HCT116 (cell line): ENCODE results near the gene ARSG. TPM values are rescaled to one million over a fixed set of nuclear protein-coding genes. Genes with fewer than 3 reads are reported as not detected.

ENCODE experiments used
- ATAC-seq: fragments of 200-7000 bp; cut with Tn5 transposase; 2 replicates; pipeline ENCODE4 v1.9.1; 2020; ENCODE audit warnings: mild to moderate bottlenecking, moderate library complexity
- BruUV-seq: library from RNA; stranded (reverse); fragments of 400-500 nt; replicated peaks from 2 replicates; lab custom pipeline; 2021; lab: Mats Ljungman, UMichigan
- CTCF ChIA-PET: fragments of 300-600 bp; sonication (Branson Sonifier 250); formaldehyde crosslinking; loops from one replicate; lab custom pipeline; 2021; ENCODE audit warnings: antibody characterized with exemption; lab: Charles Lee
- POLR2A ChIA-PET: fragments of 300-600, 350-600 bp; sonication (Branson Sonifier 250); formaldehyde crosslinking; loops from one replicate; lab custom pipeline; 2021; ENCODE audit warnings: antibody characterized with exemption; lab: Charles Lee
- RAD21 ChIA-PET, 2 experiments: fragments of 300-600 bp; sonication (Branson Sonifier 250); formaldehyde crosslinking; loops; one replicate each; lab custom pipeline; 2023; ENCODE audit warnings: low total read pairs in 2 of 2; ENCODE audit not compliant: uncharacterized antibody in 2 of 2, unreplicated experiment in 2 of 2, low non-redundant PET in 1 of 2; lab: Charles Lee
- DNase-seq: peaks from one replicate; pipeline ENCODE4 v3.0.0-alpha.2; 2010; ENCODE audit warnings: low read depth, low spot score
- H2AFZ ChIP-seq: fragments of 200-600 bp; shearing (Covaris generic), sonication (generic); 2 replicates; pipeline ENCODE4 v1.6.1; 2017; ENCODE audit warnings: low read depth, mixed run types, mixed read lengths, antibody characterized with exemption, low read length; ENCODE audit not compliant: poor library complexity, severe bottlenecking
- H3K27ac ChIP-seq: 2 replicates; pipeline ENCODE4 v1.5.1; 2012; ENCODE audit warnings: low read depth, low read length
- H3K27me3 ChIP-seq: fragments of 200-600 bp; sonication (generic); 2 replicates; pipeline ENCODE4 v1.6.1; 2016; ENCODE audit warnings: mixed run types, low read length, mixed read lengths; ENCODE audit not compliant: insufficient read depth
- H3K36me3 ChIP-seq, 2 experiments: fragments of 200-500 bp in 1 of 2; fragments of 200-600 bp in 1 of 2; sonication (Bioruptor generic) in 1 of 2; sonication (generic) in 1 of 2; 2 replicates each; pipeline versions ENCODE4 v1.5.1 to v1.6.1; 2014 to 2016; ENCODE audit warnings: low read length in 2 of 2, inconsistent platforms in 1 of 2, mixed read lengths in 1 of 2, mixed run types in 1 of 2; ENCODE audit not compliant: insufficient read depth in 2 of 2, control insufficient read depth in 1 of 2
- H3K4me1 ChIP-seq, 2 experiments: fragments of 200-600 bp in 1 of 2; sonication (generic) in 1 of 2; 2 replicates each; pipeline versions ENCODE4 v1.5.1 to v1.6.1; 2012 to 2017; ENCODE audit warnings: low read length in 2 of 2, inconsistent platforms in 1 of 2, mild to moderate bottlenecking in 1 of 2, mixed read lengths in 1 of 2, mixed run types in 1 of 2, moderate library complexity in 1 of 2; ENCODE audit not compliant: insufficient read depth in 2 of 2, control insufficient read depth in 1 of 2
- H3K4me2 ChIP-seq: fragments of 200-600 bp; sonication (generic); 2 replicates; pipeline ENCODE4 v1.6.1; 2017; ENCODE audit warnings: mixed run types, low read length, mixed read lengths
- H3K4me3 ChIP-seq, 2 experiments: fragments of 200-600 bp in 1 of 2; sonication (generic) in 1 of 2; replicated peaks in 1 of 2; 2 replicates each; pipeline ENCODE4 v1.5.1; 2011 to 2016; ENCODE audit warnings: low read length in 2 of 2, control low read depth in 1 of 2, low read depth in 1 of 2, mild to moderate bottlenecking in 1 of 2, mixed read lengths in 1 of 2, mixed run types in 1 of 2
- H3K79me2 ChIP-seq: fragments of 200-600 bp; sonication (generic); 2 replicates; pipeline ENCODE4 v1.6.1; 2017; ENCODE audit warnings: mild to moderate bottlenecking, mixed run types, low read length, moderate library complexity, mixed read lengths; ENCODE audit not compliant: insufficient read depth
- H3K9ac ChIP-seq: fragments of 200-600 bp; sonication (generic); 2 replicates; pipeline ENCODE4 v1.6.1; 2016; ENCODE audit warnings: low read length, mixed read lengths
- H3K9me2 ChIP-seq: fragments of 200-600 bp; sonication (generic), shearing (Covaris generic); 2 replicates; pipeline ENCODE4 v1.6.1; 2017; ENCODE audit warnings: mixed run types, mild to moderate bottlenecking, moderate library complexity; ENCODE audit not compliant: insufficient read depth
- H3K9me3 ChIP-seq, 2 experiments: fragments of 200-500 bp in 1 of 2; fragments of 200-600 bp in 1 of 2; sonication (Bioruptor generic) in 1 of 2; sonication (generic) in 1 of 2; 2 replicates each; pipeline ENCODE4 v1.6.1; 2014 to 2017; ENCODE audit warnings: low read length in 2 of 2, mixed read lengths in 2 of 2, inconsistent platforms in 1 of 2, low read depth in 1 of 2, mild to moderate bottlenecking in 1 of 2, mixed run types in 1 of 2, moderate library complexity in 1 of 2; ENCODE audit not compliant: control insufficient read depth in 1 of 2, insufficient read depth in 1 of 2
- H4K20me1 ChIP-seq: fragments of 200-600 bp; sonication (generic), shearing (Covaris generic); 2 replicates; pipeline ENCODE4 v1.6.1; 2017; ENCODE audit warnings: mixed run types, mild to moderate bottlenecking, moderate library complexity; ENCODE audit not compliant: insufficient read depth
- FOSL1 ChIP-seq: IDR thresholded peaks from 2 replicates; pipeline ENCODE4 v1.6.1; 2012; ENCODE audit warnings: low read depth
- SIN3A ChIP-seq: IDR thresholded peaks from 2 replicates; pipeline ENCODE4 v1.6.1; 2012; ENCODE audit warnings: low read depth
- intact Hi-C: fragments of 100-400 bp; cut with micrococcal nuclease; formaldehyde crosslinking; loops from 2 replicates; pipeline ENCODE4 v1.10.0; 2022
- total RNA-seq: library from RNA; stranded (reverse); gene quantifications from one replicate; pipeline ENCODE4 v1.2.1, GENCODE V29; 2021; ENCODE audit not compliant: unreplicated experiment
- TF ChIP-seq, protein P1 (sequence below), 3 experiments: fragments of 200-600 bp in 1 of 3; sonication (generic) in 1 of 3; IDR thresholded peaks in 2 of 3; conservative IDR thresholded peaks in 1 of 3; 2 replicates each; pipeline ENCODE4 v1.5.1; 2012 to 2017; ENCODE audit warnings: low read depth in 2 of 3, low read length in 2 of 3, antibody characterized with exemption in 1 of 3, borderline replicate concordance in 1 of 3, control low read depth in 1 of 3, mild to moderate bottlenecking in 1 of 3, mixed read lengths in 1 of 3, mixed run types in 1 of 3, moderate library complexity in 1 of 3; ENCODE audit not compliant: insufficient read depth in 1 of 3

Gene ARSG
- total RNA-seq, 1 experiment from 2014 or later = 17.1 TPM

DNA sequence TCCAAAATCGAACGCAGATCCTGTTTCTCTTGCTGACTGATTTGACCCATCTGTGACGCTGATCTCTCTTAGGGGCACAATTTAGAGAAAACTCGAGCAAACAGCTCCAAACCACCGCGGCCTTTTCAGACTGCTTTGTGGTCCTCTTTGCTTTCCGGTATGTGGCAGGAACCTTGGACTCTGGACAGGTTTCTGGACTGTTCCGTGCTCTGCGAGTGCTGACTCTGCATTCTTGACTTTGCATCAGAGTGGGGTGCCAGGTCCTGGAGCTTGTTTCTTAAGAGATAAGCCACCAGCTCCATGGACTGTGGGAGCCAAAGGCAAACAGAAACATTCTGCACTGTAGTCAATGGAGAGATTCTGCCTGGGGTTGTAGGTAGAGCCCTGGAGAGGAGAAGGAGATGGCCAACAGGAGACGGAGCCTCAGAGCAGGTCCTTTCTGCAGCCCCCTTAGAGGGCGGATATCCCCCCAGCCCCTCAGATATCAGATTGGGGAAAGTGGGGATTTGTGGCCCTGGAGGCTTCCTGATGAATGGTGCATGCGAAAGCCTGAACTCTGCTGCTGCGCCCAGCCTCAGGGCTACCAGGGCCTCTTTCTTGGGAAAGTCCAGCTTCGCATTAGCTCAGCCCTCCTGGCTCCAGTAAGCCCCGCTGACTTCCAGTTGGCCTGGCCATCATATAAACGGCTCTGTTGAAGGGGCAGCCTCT, 100.4 kb downstream of the ARSG start (continued):
- no peak for TF ChIP-seq SIN3A
- TF ChIP-seq, all 23 proteins: peak for 0

DNA sequence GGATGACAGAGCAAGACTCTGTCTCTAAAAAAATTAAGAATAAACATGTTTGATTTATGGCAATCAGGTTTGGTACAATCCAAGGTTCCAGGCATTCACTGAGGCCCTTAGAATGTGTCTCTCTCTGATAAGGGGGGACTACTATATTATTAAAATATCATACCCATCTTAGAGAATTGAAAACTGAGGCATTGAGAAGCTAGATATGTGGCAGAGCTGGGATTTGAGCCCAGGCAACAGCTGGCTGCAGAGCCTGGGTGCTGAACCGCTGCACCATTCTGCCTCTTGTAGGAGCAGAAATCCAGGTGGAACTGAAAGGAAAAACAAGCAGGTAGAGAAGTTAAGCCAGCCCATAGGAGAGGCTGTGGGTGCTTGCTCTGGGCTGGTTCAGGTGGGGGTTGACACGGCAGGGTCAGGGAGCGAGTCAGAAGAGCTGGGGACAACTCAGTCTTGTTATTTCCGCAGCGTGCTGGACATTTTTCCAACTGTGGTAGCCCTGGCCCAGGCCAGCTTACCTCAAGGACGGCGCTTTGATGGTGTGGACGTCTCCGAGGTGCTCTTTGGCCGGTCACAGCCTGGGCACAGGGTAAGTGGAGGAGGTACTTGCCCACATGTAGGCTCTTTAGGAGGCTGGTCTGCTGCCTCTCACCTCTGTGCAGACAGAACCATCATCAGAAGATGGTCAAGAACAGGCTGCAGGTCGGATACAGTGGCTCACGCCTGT, 103.5 kb downstream of the ARSG start:
- TF ChIP-seq, protein P1, sequence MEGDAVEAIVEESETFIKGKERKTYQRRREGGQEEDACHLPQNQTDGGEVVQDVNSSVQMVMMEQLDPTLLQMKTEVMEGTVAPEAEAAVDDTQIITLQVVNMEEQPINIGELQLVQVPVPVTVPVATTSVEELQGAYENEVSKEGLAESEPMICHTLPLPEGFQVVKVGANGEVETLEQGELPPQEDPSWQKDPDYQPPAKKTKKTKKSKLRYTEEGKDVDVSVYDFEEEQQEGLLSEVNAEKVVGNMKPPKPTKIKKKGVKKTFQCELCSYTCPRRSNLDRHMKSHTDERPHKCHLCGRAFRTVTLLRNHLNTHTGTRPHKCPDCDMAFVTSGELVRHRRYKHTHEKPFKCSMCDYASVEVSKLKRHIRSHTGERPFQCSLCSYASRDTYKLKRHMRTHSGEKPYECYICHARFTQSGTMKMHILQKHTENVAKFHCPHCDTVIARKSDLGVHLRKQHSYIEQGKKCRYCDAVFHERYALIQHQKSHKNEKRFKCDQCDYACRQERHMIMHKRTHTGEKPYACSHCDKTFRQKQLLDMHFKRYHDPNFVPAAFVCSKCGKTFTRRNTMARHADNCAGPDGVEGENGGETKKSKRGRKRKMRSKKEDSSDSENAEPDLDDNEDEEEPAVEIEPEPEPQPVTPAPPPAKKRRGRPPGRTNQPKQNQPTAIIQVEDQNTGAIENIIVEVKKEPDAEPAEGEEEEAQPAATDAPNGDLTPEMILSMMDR (IDR thresholded peaks at IDR 0.05 in 2 of 3, conservative IDR thresholded peaks at IDR 0.05 in 1 of 3; ENCODE audit: borderline replicate concordance in 1 of 3, insufficient read depth in 1 of 3, low read depth in 2 of 3, low read length in 2 of 3) = no peak
- TF ChIP-seq FOSL1 = no peak
- no peak overlapping the region for H3K4me2 ChIP-seq
- BruUV-seq = no TSS peak
- no peaks in the 10 kb centered on the region for H3K9me2 ChIP-seq
- no peak overlapping the region for H2AFZ ChIP-seq
- H3K27ac ChIP-seq = no peak overlapping the region; the same call in 1 of the 2 replicates
- H3K4me3 ChIP-seq = no peak overlapping the region
- ATAC-seq = no peak
- ChIA-PET RAD21 (no interaction called here), CTCF (no interaction called here), POLR2A (no interaction called here)
- H3K36me3 ChIP-seq = no peaks in the 10 kb centered on the region
- H3K27me3 ChIP-seq = no peaks in the 10 kb centered on the region
- no peaks in the 10 kb centered on the region for H4K20me1 ChIP-seq
- peaks cover 23 to 35% of the 10 kb centered on the region in 2 experiments for H3K4me1 ChIP-seq
- no peaks in the 10 kb centered on the region for H3K79me2 ChIP-seq
- intact Hi-C loops = no loop called here
- H3K9ac ChIP-seq = no peak overlapping the region
- DNase-seq = no peak
- no peaks in the 10 kb centered on the region; a peak in 1 of 4 replicates for H3K9me3 ChIP-seq
